HepG2 (cell line): Measurements from ENCODE around the gene ZNF814. TPM values are rescaled to one million over a fixed set of nuclear protein-coding genes. Genes with fewer than 3 reads are reported as not detected.

ENCODE experiments used
- ARID4A ChIP-seq: sonication (generic); formaldehyde crosslinking; IDR thresholded peaks from 2 replicates; pipeline ENCODE4 v1.5.0; 2020; ENCODE audit warnings: mild to moderate bottlenecking, missing genetic modification reagents, borderline replicate concordance
- CREBL2 ChIP-seq: sonication (generic); formaldehyde crosslinking; IDR thresholded peaks from 2 replicates; pipeline ENCODE4 v1.8.1; 2023; ENCODE audit warnings: missing genetic modification reagents, mild to moderate bottlenecking, borderline replicate concordance
- HMG20A ChIP-seq: IDR thresholded peaks from 2 replicates; pipeline ENCODE4 v1.6.1; 2016; ENCODE audit warnings: borderline replicate concordance
- HMGXB4 ChIP-seq, 2 experiments: sonication (generic) in 1 of 2; formaldehyde crosslinking in 1 of 2; IDR thresholded peaks; 2 replicates each; pipeline versions ENCODE4 v1.4.0 to v1.6.1; 2018 to 2020; ENCODE audit warnings: missing genetic modification reagents in 2 of 2, borderline replicate concordance in 1 of 2, low read depth in 1 of 2, mild to moderate bottlenecking in 1 of 2, missing biosample characterization in 1 of 2
- HNRNPLL ChIP-seq: fragments of 200-400 bp; formaldehyde crosslinking; IDR thresholded peaks from 2 replicates; pipeline ENCODE4 v1.6.1; 2017; ENCODE audit warnings: mild to moderate bottlenecking, low read depth, low read length; ENCODE audit not compliant: poor library complexity, severe bottlenecking
- HOXA5 ChIP-seq: sonication (generic); formaldehyde crosslinking; IDR thresholded peaks from 2 replicates; pipeline ENCODE4 v1.4.0; 2020; ENCODE audit warnings: missing genetic modification reagents
- HOXA9 ChIP-seq: sonication (generic); formaldehyde crosslinking; IDR thresholded peaks from 2 replicates; pipeline ENCODE4 v1.8.1; 2022; ENCODE audit warnings: missing genetic modification reagents, mild to moderate bottlenecking, moderate library complexity, borderline replicate concordance
- MAFK ChIP-seq, 2 experiments: IDR thresholded peaks in 1 of 2; conservative IDR thresholded peaks in 1 of 2; 2 replicates each; pipeline ENCODE4 v1.6.1; 2011; ENCODE audit warnings: improper control_type of control experiment in 2 of 2, low read length in 2 of 2
- NFKB2 ChIP-seq: sonication (generic); formaldehyde crosslinking; IDR thresholded peaks from 2 replicates; pipeline ENCODE4 v1.4.0; 2020; ENCODE audit warnings: missing genetic modification reagents, borderline replicate concordance
- NR2C2 ChIP-seq: sonication (generic); formaldehyde crosslinking; IDR thresholded peaks from 2 replicates; pipeline ENCODE4 v1.4.0; 2020; ENCODE audit warnings: missing genetic modification reagents, mild to moderate bottlenecking, moderate library complexity, borderline replicate concordance
- PHF20 ChIP-seq: sonication (generic); formaldehyde crosslinking; IDR thresholded peaks from 2 replicates; pipeline ENCODE4 v1.5.0; 2020; ENCODE audit warnings: mild to moderate bottlenecking, missing genetic modification reagents
- RFX1 ChIP-seq: fragments of 450-650 bp; IDR thresholded peaks from 2 replicates; pipeline ENCODE4 v1.6.1; 2017
- SIX1 ChIP-seq: sonication (generic); formaldehyde crosslinking; IDR thresholded peaks from 2 replicates; pipeline ENCODE4 v1.4.0; 2020; ENCODE audit warnings: missing genetic modification reagents, borderline replicate concordance
- SUZ12 ChIP-seq: fragments of 150-350 bp; IDR thresholded peaks from 2 replicates; pipeline ENCODE4 v1.6.1; 2014; ENCODE audit warnings: low read depth, low read length
- ZFP36L2 ChIP-seq: sonication (generic); formaldehyde crosslinking; IDR thresholded peaks from 2 replicates; pipeline ENCODE4 v1.4.0; 2020; ENCODE audit warnings: missing genetic modification reagents
- ZNF20 ChIP-seq: sonication (generic); formaldehyde crosslinking; IDR thresholded peaks from 2 replicates; pipeline ENCODE4 v1.4.0; 2020; ENCODE audit warnings: mild to moderate bottlenecking, moderate library complexity, missing genetic modification reagents
- ZNF619 ChIP-seq: sonication (generic); formaldehyde crosslinking; IDR thresholded peaks from 2 replicates; pipeline ENCODE4 v1.4.0; 2020; ENCODE audit warnings: mild to moderate bottlenecking, missing genetic modification reagents
- polyA plus RNA-seq, 8 experiments: library from polyadenylated mRNA; depleted of rRNA in 3 of 8; stranded (reverse) in 7 of 8; unstranded in 1 of 8; fragments of >200 nt; fragmentation: Illumina TruSeq in 4 of 8; extraction: Trizol in 4 of 8; gene quantifications; 2 replicates each; pipeline versions ENCODE4 v1.2.1 to v1.2.3, GENCODE V29; 2011 to 2016; ENCODE audit warnings: low read depth in 4 of 8, missing spikeins in 1 of 8, mixed read lengths in 1 of 8; ENCODE audit not compliant: insufficient read depth in 1 of 8
- total RNA-seq, 5 experiments: library from RNA; depleted of rRNA; stranded (reverse); fragments of >200 nt; fragmentation: Illumina TruSeq; extraction: Trizol; gene quantifications; 2 replicates each; pipeline ENCODE4 v1.2.3, GENCODE V29; 2016; ENCODE audit warnings: low read depth in 1 of 5
- TF ChIP-seq, protein P1 (sequence below): sonication (generic); formaldehyde crosslinking; IDR thresholded peaks from 2 replicates; pipeline ENCODE4 v1.4.0; 2020; ENCODE audit warnings: missing genetic modification reagents, low read depth, mild to moderate bottlenecking, borderline replicate concordance
- TF ChIP-seq, protein P2 (sequence below): sonication (generic); formaldehyde crosslinking; IDR thresholded peaks from 2 replicates; pipeline ENCODE4 v1.5.0; 2020; ENCODE audit warnings: missing genetic modification reagents

ZNF814 gene
- total and polyA plus RNA-seq, 2 of the 13 experiments (the other 11 are each of a cell fraction or from before 2014, with no cell fraction given): 2.5 to 3.4 TPM

DNA sequence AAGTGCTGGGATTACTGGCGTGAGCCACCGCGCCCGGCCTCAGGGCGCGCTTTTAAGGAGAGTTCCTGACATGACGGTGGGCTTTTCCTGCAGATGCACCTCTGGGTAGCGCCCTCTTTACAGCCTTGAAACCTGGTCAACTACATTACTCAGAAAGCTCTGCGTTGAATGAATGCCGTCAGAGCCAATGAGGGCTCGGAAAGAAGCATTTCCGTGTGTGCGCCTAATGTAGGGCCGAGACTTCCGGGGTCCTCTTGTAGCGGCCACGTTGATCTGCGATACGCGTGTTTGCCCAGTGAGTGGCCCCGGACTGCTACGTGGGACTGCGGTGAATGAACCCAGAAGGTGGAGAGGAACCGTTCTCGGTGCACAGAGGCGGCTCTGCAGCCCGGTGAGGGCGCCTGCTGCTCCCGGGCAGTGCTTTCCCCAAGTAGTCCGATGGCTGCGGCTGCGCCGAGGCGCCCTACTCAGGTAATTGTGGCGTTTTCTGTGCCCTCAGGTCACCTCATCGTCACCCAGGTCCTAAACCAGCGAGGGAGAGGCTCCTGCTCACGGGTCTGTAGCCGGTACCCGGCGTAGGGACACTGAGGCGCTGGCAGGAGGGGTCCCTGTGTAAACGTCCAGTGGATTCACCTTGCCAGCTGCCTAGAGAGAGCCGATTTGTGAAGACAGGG lies 69.2 kb downstream of the ZNF814 start (continued):
- TF ChIP-seq MAFK (conservative IDR thresholded peaks at IDR 0.05 in 1 of 2, IDR thresholded peaks at IDR 0.05 in 1 of 2; ENCODE audit: low read length in 2 of 2): no peak
- peak; percentile 94 for TF ChIP-seq ARID4A (CRISPR knock-in tag)
- TF ChIP-seq HOXA5: peak; percentile 81; the same call in 1 of the 2 replicates
- TF ChIP-seq NR2C2: peak; percentile 92
- peak in 1 of 2 experiments; percentile 86; a peak in 3 of 4 replicates for TF ChIP-seq HMGXB4 (CRISPR knock-in tag; IDR thresholded peaks at IDR 0.05; ENCODE audit: borderline replicate concordance in 1 of 2, low read depth in 1 of 2)
- no peak for TF ChIP-seq HOXA9 (CRISPR knock-in tag)
- TF ChIP-seq PHF20 (CRISPR knock-in tag): peak; percentile 76; the same call in 1 of the 2 replicates
- TF ChIP-seq SIX1 (CRISPR knock-in tag): no peak
- no peak for TF ChIP-seq RFX1
- TF ChIP-seq, protein P1, sequence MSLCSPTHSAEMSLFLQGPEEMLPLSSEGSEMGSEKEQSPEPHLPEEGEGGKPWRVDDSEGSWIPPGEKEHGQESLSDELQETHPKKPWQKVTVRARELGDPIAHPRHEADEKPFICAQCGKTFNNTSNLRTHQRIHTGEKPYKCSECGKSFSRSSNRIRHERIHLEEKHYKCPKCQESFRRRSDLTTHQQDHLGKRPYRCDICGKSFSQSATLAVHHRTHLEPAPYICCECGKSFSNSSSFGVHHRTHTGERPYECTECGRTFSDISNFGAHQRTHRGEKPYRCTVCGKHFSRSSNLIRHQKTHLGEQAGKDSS: 0 out of 2 replicates have a peak, but pooled peaks have one; percentile 30
- peak; percentile 85; the same call in 1 of the 2 replicates for TF ChIP-seq NFKB2 (CRISPR knock-in tag)
- 0 out of 2 replicates have a peak, but pooled peaks have one; percentile 77 for TF ChIP-seq ZNF619 (CRISPR knock-in tag)
- no peak for TF ChIP-seq ZNF20 (CRISPR knock-in tag)
- no peak for TF ChIP-seq CREBL2 (CRISPR knock-in tag)
- TF ChIP-seq, protein P2, sequence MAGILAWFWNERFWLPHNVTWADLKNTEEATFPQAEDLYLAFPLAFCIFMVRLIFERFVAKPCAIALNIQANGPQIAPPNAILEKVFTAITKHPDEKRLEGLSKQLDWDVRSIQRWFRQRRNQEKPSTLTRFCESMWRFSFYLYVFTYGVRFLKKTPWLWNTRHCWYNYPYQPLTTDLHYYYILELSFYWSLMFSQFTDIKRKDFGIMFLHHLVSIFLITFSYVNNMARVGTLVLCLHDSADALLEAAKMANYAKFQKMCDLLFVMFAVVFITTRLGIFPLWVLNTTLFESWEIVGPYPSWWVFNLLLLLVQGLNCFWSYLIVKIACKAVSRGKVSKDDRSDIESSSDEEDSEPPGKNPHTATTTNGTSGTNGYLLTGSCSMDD: 0 out of 2 replicates have a peak, but pooled peaks have one; percentile 22
- TF ChIP-seq ZFP36L2 (CRISPR knock-in tag): no peak
- TF ChIP-seq SUZ12: no peak
- TF ChIP-seq HNRNPLL: peak; percentile 65
- 0 out of 2 replicates have a peak, but pooled peaks have one; percentile 12 for TF ChIP-seq HMG20A
